Measurements from ENCODE around the gene PDLIM4. TPM values are rescaled to one million over a fixed set of nuclear protein-coding genes. Genes with fewer than 3 reads are reported as not detected.
A peak's percentile ranks its signal among the peaks of the same experiment; 100 is the strongest.

PDLIM4 gene
- total RNA-seq, 8 experiments from 2014 or later = 3.8 to 68.2 (median 19.9) TPM

DNA sequence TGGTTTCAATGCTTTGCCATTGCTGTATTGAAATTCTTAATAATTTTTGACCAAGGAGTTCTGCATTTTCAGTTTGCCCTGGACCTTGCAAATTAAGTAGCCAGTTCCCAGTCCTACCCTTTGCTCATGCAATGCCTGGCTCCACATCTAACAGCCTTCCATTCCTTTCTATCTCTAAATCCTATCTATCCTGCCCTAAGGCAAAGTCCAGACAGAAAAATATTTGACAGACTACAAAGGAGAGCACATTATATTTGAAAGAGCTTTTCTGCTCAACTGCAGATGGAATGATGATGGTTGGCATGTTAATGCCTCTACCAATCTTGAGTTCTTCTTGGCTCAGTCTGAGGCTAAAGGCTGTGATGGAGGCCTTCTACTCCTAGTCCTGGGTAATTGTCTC is 52.2 kb downstream of the PDLIM4 start:
- in situ Hi-C loops (cut with MboI; ENCODE audit: low pct_unique_long_range_greater_than_20kb in 2 of 9, low sequenced_read_pairs in 9 of 9, unreplicated experiment in 9 of 9) = no loop called here
- H3K4me1 ChIP-seq (replicated peaks in 1 of 2) = peaks cover 0 to 8% of the 10 kb centered on the region in 2 donors
- no peak overlapping the region for H3K4me3 ChIP-seq
- ATAC-seq (replicated peaks in 6 of 8) = peak in 1 of 8 experiments; percentile 14
- H3K27ac ChIP-seq = no peak overlapping the region

DNA sequence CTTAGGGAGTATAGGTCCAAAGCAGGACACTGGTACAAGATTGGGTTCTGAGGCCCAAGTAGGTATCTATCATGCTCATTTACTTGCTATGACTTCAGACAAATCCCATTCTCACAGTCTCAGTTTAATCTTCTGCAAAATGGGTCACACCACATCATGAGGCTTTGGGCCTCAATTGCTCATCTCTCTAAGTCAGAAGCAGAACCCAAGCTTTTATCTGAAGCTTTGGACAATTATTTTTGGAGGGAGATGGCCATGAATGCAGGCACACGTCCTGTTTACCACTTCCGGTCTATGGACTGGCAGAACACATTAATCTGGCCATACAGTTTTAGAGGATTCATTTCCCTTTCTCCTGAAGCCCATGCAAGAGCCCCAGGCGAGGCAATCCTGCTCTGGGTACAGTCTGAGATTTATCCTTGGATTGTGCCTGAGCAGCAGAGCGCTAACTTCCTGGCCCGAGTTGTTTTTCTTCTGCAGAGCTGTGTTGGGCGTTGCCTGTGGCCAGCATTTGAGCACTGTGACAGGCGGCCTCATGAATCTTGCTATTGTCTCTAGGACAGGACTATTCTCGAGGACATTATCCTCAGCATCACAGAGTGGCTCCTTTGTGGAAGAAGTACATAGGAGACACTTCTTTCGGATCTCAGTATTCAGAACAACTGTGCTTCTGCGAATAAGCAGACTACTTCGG is 52.8 kb downstream of the PDLIM4 start:
- in situ Hi-C loops (cut with MboI; ENCODE audit: low pct_unique_long_range_greater_than_20kb in 2 of 9, low sequenced_read_pairs in 9 of 9, unreplicated experiment in 9 of 9) = no loop called here
- peaks cover 0 to 8% of the 10 kb centered on the region in 2 donors for H3K4me1 ChIP-seq (replicated peaks in 1 of 2)
- H3K27ac ChIP-seq = no peak overlapping the region
- WGBS, 10 experiments = 0 to 100% (median 37%) methylated on average over 1 to 7 of the region's 11 CpGs; no CpG with 5 or more reads in 2 of the 10 experiments
- H3K4me3 ChIP-seq = no peak overlapping the region
- peak; percentile 55 to 97 (median 96) for ATAC-seq (replicated peaks in 6 of 8)

GRCh38 chr5:132313366-132313765 is 55.9 kb downstream of the PDLIM4 start:
- no peak overlapping the region for H3K4me3 ChIP-seq
- WGBS, 10 experiments = 43 to 100% (median 85%) methylated on average over 1 to 3 of the region's 4 CpGs; no CpG with 5 or more reads in 2 of the 10 experiments
- no peak overlapping the region for H3K27ac ChIP-seq
- in situ Hi-C loops (cut with MboI; ENCODE audit: low pct_unique_long_range_greater_than_20kb in 2 of 9, low sequenced_read_pairs in 9 of 9, unreplicated experiment in 9 of 9) = no loop called here
- peaks cover 0 to 8% of the 10 kb centered on the region in 2 donors for H3K4me1 ChIP-seq (replicated peaks in 1 of 2)
- ATAC-seq (replicated peaks in 6 of 8) = no peak

- 100% methylated on average over 1 of the region's 2 CpGs; no CpG with 5 or more reads in 9 of the 10 experiments for WGBS, 10 experiments
- ATAC-seq (replicated peaks in 6 of 8) = no peak
- in situ Hi-C loops (cut with MboI; ENCODE audit: low pct_unique_long_range_greater_than_20kb in 2 of 9, low sequenced_read_pairs in 9 of 9, unreplicated experiment in 9 of 9) = no loop called here
- peaks cover 0 to 8% of the 10 kb centered on the region in 2 donors for H3K4me1 ChIP-seq (replicated peaks in 1 of 2)
- H3K4me3 ChIP-seq = no peak overlapping the region
- H3K27ac ChIP-seq = no peak overlapping the region
Measured at GRCh38 chr5:132313961-132314432, 56.5 kb downstream of the PDLIM4 start.

DNA sequence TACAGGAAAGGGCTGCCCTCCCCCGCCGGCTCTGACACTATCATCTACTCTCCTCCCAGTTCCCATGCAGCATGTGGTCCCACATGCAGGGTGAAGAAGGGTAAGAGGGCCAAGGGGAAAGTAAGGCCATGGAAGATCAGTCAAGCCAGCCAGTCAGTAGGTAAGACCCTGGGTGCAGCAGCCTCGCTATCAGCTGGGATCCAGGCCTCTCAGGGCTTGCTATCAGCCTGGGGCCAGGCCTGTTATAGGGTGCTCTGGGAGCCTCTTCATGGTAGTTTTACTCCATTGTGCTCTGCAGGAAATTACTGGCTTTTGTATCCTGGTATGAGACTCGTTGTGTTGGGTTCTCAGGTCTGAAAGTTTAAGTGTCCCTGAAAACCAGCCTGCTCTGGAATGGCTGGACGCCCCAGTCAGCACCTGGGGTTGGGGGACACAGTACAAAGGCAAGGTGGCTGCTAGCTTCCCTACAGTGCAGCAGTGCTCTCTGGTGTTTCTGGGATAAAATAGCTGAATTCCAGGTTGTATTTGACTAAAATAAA is 58.1 kb downstream of the PDLIM4 start:
- in situ Hi-C loops (cut with MboI; ENCODE audit: low pct_unique_long_range_greater_than_20kb in 2 of 9, low sequenced_read_pairs in 9 of 9, unreplicated experiment in 9 of 9) = no loop called here

DNA sequence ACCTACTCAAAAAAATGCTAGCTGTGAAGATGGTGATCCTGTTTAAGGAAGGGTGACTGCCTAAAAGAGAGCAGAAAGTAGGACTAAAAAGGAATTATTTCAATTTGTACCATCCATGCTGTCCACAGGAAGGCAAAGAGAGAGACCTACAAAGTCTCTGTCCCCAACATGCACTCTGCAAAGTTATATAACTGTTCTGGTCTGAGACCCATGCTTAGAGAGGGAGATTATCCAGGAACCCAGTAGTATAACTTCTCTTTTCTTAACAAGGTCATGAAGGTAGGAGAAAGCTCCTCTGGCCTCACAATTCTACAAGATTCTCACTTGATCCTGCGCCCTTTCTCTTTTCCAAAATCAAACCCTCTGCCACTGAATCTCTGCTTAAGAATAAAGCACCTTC is 62.5 kb downstream of the PDLIM4 start:
- no peak overlapping the region for H3K27ac ChIP-seq
- no peaks in the 10 kb centered on the region for H3K4me1 ChIP-seq (replicated peaks in 1 of 2)
- WGBS, 10 experiments = 63 to 100% (median 100%) methylated on average over 1 of the region's 1 CpG; no CpG with 5 or more reads in 5 of the 10 experiments
- H3K4me3 ChIP-seq = no peak overlapping the region
- in situ Hi-C loops (cut with MboI; ENCODE audit: low pct_unique_long_range_greater_than_20kb in 2 of 9, low sequenced_read_pairs in 9 of 9, unreplicated experiment in 9 of 9) = no loop called here
- no peak for ATAC-seq (replicated peaks in 6 of 8)

More for the DNA sequence above, 58.1 kb downstream of the PDLIM4 start:
- Histone ChIP-seq H3K4me1 (replicated peaks in 1 of 2) (peaks cover 0 to 4% of the 10 kb centered on the region in 2 donors), H3K27ac (no peak overlapping the region), H3K4me3 (no peak overlapping the region)
- no peak for ATAC-seq (replicated peaks in 6 of 8)
- 0 to 100% (median 100%) methylated on average over 1 to 2 of the region's 5 CpGs; no CpG with 5 or more reads in 5 of the 10 experiments for WGBS, 10 experiments

GRCh38 chr5:132321109-132321721 is 63.7 kb downstream of the PDLIM4 start:
- no peak for ATAC-seq (replicated peaks in 6 of 8)
- WGBS, 10 experiments = 89 to 100% (median 100%) methylated on average over 1 to 3 of the region's 3 CpGs; no CpG with 5 or more reads in 6 of the 10 experiments
- Histone ChIP-seq H3K4me3 (no peak overlapping the region), H3K4me1 (replicated peaks in 1 of 2) (peaks cover 0 to 6% of the 10 kb centered on the region in 2 donors), H3K27ac (no peak overlapping the region)
- in situ Hi-C loops (cut with MboI; ENCODE audit: low pct_unique_long_range_greater_than_20kb in 2 of 9, low sequenced_read_pairs in 9 of 9, unreplicated experiment in 9 of 9) = no loop called here

DNA sequence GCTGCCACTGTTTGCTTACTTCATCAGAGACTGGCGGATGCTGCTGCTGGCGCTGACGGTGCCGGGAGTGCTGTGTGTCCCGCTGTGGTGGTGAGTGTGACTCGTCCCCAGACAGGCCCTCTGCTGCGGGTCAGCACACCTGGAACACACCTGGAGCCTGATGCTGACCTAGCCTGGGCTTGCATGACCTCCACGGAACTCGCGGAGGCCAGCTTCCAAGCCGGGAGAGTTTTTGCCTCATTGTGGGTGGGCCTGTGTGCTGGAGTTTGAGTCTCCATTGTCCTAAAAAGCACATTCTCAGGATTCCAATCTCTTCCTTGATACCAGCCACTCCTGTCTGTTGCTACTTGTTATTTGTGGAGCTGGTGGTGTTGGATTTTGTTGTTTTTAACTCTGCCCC is 64.8 kb downstream of the PDLIM4 start:
- 20 to 93% (median 62%) methylated on average over 2 to 7 of the region's 11 CpGs; no CpG with 5 or more reads in 4 of the 10 experiments for WGBS, 10 experiments
- in situ Hi-C loops (cut with MboI; ENCODE audit: low pct_unique_long_range_greater_than_20kb in 2 of 9, low sequenced_read_pairs in 9 of 9, unreplicated experiment in 9 of 9) = no loop called here
- ATAC-seq (replicated peaks in 6 of 8) = no peak
- peaks cover 0 to 6% of the 10 kb centered on the region in 2 donors for H3K4me1 ChIP-seq (replicated peaks in 1 of 2)
- no peak overlapping the region for H3K27ac ChIP-seq
- no peak overlapping the region for H3K4me3 ChIP-seq

Other genes with a start within 250 kb of the PDLIM4 start
- gene ACSL6, start 246.0 kb upstream of the PDLIM4 start, total RNA-seq = 10 to 100 TPM in 4 of 8 experiments, 1 to 10 TPM in 2, under 1 TPM in 2; 0.31 to 20.5 (median 8.7) TPM
- under 1 TPM in 1 of 8 experiments, not detected in 7; 0.38 TPM for gene IL3, start 197.0 kb upstream of the PDLIM4 start, total RNA-seq
- not detected for gene CSF2, start 183.9 kb upstream of the PDLIM4 start, total RNA-seq
- gene P4HA2, start 29.8 kb upstream of the PDLIM4 start, total RNA-seq = 10 to 100 TPM in 5 of 8 experiments, 1 to 10 TPM in 3; 4.6 to 85.2 (median 34.2) TPM
- gene SLC22A4, start 36.7 kb downstream of the PDLIM4 start, total RNA-seq = 1 to 10 TPM in 5 of 8 experiments, under 1 TPM in 3; 0.46 to 2.6 (median 1.4) TPM
- 1 to 10 TPM; 1.1 to 7.0 (median 3.1) TPM for gene SLC22A5, start 112.0 kb downstream of the PDLIM4 start, total RNA-seq
- gene IRF1, start 233.1 kb downstream of the PDLIM4 start, total RNA-seq = 10 to 100 TPM in 4 of 8 experiments, 1 to 10 TPM in 4; 1.4 to 29.2 (median 9.0) TPM